ENCODE data around the gene VWA7. TPM values are rescaled to one million over a fixed set of nuclear protein-coding genes. Genes with fewer than 3 reads are reported as not detected.
"Not testable (repeated sequence)": the region's sequence is repeated elsewhere in the genome, so short reads cannot be mapped to it uniquely, and the experiment has no call there.

VWA7 gene
- total and polyA plus RNA-seq, 10 donors: 0.09 to 2.6 (median 1.1) TPM; not detected in 1

DNA sequence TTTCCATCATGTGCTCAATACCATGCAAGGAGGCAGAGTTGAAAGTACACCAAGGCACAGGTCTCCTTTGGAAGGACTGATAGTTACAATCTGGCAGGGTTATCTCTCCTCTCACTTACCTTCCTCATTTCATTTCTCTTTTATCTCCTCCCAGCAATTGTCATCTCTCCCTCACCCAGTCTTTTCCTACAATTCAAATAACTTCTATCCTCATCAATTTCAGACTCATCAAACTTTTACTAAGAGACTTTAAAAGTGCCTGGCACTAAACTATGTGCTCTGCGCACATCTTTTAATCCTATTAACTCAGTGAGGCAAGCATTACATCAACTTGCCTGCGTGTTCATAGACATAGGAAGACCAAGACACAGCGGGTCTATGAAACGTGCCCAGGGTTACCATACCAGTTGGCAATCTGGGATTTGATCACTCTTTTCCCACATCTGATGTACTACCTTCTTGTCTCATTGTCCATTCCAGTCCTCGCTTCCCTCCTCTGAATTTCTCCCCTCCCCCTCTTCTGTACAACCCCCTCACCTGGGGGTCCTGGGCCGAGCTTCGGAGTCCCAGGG, 17.3 kb upstream of the VWA7 start:
- Histone ChIP-seq H3K27ac (peak overlapping the region; percentile 91 to 100 (median 96)), H3K36me3 (peaks cover 0 to 40% (median 14%) of the 10 kb centered on the region in 6 donors), H3K27me3 (replicated peaks in 1 of 7) (no peaks in the 10 kb centered on the region), H3K4me1 (peaks cover 18 to 91% (median 68%) of the 10 kb centered on the region in 6 donors), H3K4me3 (peak overlapping the region; percentile 74 to 98 (median 90)), H3K9me3 (no peaks in the 10 kb centered on the region)
- no peak for DNase-seq
- WGBS, 5 donors: 14 to 33% (median 16%) methylated on average over 7 of the region's 7 CpGs
- TF ChIP-seq POLR2A (IDR thresholded peaks at IDR 0.05) (peak in 1 of 3 donors; percentile 11), CTCF (IDR thresholded peaks at IDR 0.05 in 8 of 11, conservative IDR thresholded peaks at IDR 0.05 in 3 of 11) (no peak)
- intact Hi-C loops (cut with DNase I; ENCODE audit: low total_unique reads): loop anchor here (10.0 kb wide), 1 partner anchor 60 kb away; the partner anchor contains the start of gene CLIC1

- intact Hi-C loops (cut with DNase I; ENCODE audit: low total_unique reads): loop anchor here (10.0 kb wide), 1 partner anchor 59 kb away; the partner anchor contains the start of gene CLIC1
- H3K27me3 ChIP-seq (replicated peaks in 1 of 7): not testable (repeated sequence)
- 87 to 96% (median 91%) methylated on average over 6 of the region's 6 CpGs for WGBS, 5 donors
Measured at GRCh38 chr6:31793927-31794245, 16.8 kb upstream of the VWA7 start.

DNA sequence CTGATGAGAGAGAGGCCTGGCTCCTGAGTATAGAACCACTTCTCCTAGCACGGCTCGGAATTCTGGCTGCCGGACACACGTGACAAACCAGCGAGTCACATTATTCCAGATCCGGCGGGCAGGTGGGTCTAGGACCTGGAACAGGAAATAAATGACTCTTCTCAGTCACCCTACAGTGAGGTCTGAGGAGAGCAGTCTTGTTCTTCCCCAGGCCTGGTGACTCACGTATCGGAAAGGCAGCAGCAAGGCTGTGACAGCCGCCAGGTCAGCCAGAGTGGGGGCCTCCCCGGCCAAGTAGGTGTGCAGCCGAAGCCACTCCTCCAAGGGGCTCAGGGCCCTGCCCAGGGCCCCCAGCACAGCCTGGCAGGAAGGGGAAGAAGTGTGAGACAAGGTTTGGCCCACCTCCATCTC, 15.6 kb upstream of the VWA7 start:
- peaks cover 13 to 94% (median 72%) of the 10 kb centered on the region in 6 donors for H3K4me1 ChIP-seq
- intact Hi-C loops (cut with DNase I; ENCODE audit: low total_unique reads): loop anchor here (10.0 kb wide), 1 partner anchor 58 kb away; the partner anchor contains the start of gene CLIC1
- peak overlapping the region in 2 of 8 donors; percentile 57 to 59 for H3K27ac ChIP-seq
- TF ChIP-seq CTCF (IDR thresholded peaks at IDR 0.05 in 8 of 11, conservative IDR thresholded peaks at IDR 0.05 in 3 of 11) (no peak), POLR2AphosphoS5 (IDR thresholded peaks at IDR 0.05) (no peak), POLR2A (IDR thresholded peaks at IDR 0.05) (no peak)
- H3K9me3 ChIP-seq: no peaks in the 10 kb centered on the region
- H3K36me3 ChIP-seq: peaks cover 0 to 48% (median 14%) of the 10 kb centered on the region in 6 donors
- no peaks in the 10 kb centered on the region for H3K27me3 ChIP-seq (replicated peaks in 1 of 7)
- DNase-seq: no peak
- WGBS, 5 donors: 68 to 75% (median 71%) methylated on average over 12 of the region's 12 CpGs
- H3K4me3 ChIP-seq: no peak overlapping the region

More at GRCh38 chr6:31793927-31794245, 16.8 kb upstream of the VWA7 start:
- Histone ChIP-seq H3K36me3 (peaks cover 0 to 42% (median 14%) of the 10 kb centered on the region in 6 donors), H3K27ac (peak overlapping the region in 6 of 8 donors; percentile 91 to 100 (median 96)), H3K4me3 (peak overlapping the region in 2 of 8 donors; percentile 74 to 90), H3K4me1 (peaks cover 18 to 94% (median 73%) of the 10 kb centered on the region in 6 donors)
- not testable (repeated sequence) for DNase-seq, H3K9me3 ChIP-seq

DNA sequence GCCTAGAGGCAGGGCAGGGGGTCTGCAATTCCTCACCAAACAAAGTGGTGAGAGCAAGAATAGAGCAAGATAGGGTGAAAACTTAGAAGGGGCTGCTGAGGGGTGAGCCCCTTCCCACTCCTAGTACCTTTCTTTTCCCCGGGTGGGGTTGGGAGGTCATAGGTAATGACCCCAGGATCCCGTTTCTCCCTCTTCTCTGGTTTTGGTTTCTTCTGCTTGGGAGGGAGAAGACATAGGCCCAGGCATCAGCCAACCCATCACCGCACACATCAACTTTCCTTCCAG, 14.9 kb upstream of the VWA7 start:
- Histone ChIP-seq H3K27ac (peak overlapping the region in 2 of 8 donors; percentile 23 to 59), H3K9me3 (no peaks in the 10 kb centered on the region)
- intact Hi-C loops (cut with DNase I; ENCODE audit: low total_unique reads): loop anchor here (10.0 kb wide), 1 partner anchor 57 kb away; the partner anchor contains the start of gene CLIC1

More for the DNA sequence above, 14.9 kb upstream of the VWA7 start:
- no peaks in the 10 kb centered on the region for H3K27me3 ChIP-seq (replicated peaks in 1 of 7)
- H3K4me3 ChIP-seq: no peak overlapping the region
- 76 to 93% (median 82%) methylated on average over 3 of the region's 3 CpGs for WGBS, 5 donors
- peaks cover 9 to 90% (median 65%) of the 10 kb centered on the region in 6 donors for H3K4me1 ChIP-seq
- H3K36me3 ChIP-seq: peaks cover 0 to 55% (median 14%) of the 10 kb centered on the region in 6 donors
- TF ChIP-seq POLR2A (IDR thresholded peaks at IDR 0.05): no peak
- no peak for TF ChIP-seq POLR2AphosphoS5 (IDR thresholded peaks at IDR 0.05)
- no peak for TF ChIP-seq CTCF (IDR thresholded peaks at IDR 0.05 in 8 of 11, conservative IDR thresholded peaks at IDR 0.05 in 3 of 11)
- no peak for DNase-seq

Measured in spleen (tissue), 11 donors.